Activated CD4-positive, alpha-beta T cell treated with anti-CD3 and anti-CD28 coated beads for 1 hour (primary cell): ENCODE data around the gene JPH4.
A peak's percentile ranks its signal among the peaks of the same experiment; 100 is the strongest.

ENCODE experiments used
- DNase-seq: peaks from one replicate; pipeline ENCODE4 v3.0.0-alpha.2; 2020

Gene JPH4

DNA sequence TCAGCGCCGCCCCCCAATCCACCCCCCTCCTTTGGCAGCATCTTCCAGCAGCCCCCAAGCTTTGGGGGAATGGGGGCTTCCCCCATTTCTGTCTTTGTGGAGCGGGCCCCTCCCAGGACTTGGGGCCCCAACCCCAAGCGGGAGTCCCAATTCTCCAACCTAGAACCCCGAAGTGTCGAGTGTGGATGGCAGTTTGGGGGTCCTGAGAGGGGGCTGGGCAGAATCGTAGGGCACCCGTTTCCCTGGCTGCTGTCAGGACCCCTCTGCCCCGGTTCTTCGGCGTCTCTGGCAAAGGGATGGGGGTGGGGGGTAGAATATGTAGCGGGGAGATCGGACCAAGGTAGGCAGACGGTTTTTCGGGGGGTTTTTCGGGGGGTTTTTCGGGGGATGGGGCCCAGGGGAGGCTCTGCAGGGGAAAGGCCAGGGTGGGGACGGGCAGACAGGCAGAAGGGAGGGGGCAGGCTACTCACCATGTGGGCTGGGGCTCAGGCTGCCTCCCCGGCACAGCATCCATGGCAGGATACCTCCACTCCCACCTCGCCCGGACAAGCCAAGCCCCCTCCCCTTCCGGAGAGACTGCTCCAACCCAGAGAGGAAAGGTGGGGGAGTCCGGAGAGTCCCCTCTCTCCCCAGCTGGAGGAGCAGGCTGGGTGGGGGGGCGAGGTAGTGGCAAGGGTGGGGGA lies 739 bp downstream of the JPH4 start:
- DNase-seq: no peak

DNA sequence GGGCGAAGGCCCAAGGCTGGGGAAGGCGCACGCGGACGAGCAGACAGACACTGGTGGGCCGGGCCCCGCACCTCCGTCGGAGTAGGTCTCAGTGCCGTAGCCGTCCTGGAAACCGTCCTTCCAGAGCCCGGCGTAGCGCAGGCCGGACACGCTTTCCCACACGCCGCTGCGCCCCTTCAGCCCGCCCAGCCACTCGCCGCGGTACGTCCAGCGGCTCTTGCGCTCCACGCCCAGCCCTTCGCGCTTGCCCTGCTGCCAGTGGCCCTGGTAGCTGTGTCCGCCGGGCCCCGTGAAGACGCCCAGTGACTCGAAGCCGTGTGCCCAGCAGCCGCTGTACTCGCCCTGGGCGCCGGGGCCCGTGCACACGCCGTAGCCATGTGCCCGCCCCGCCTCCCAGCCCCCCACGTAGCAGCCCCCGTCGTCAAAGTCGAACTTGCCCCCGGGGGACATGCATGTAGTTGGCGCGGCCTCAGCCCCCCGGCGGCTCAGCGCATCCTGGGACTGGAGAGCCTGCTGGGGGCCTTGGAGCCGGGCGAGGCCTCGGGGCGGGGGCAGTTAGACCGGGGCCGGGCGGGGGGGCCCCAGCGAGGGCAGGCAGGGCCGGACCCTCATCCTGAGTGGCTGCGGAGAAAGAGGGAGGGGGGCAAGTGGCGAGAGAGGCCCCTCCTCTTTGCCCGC lies 1.4 kb downstream of the JPH4 start:
- no peak for DNase-seq

DNA sequence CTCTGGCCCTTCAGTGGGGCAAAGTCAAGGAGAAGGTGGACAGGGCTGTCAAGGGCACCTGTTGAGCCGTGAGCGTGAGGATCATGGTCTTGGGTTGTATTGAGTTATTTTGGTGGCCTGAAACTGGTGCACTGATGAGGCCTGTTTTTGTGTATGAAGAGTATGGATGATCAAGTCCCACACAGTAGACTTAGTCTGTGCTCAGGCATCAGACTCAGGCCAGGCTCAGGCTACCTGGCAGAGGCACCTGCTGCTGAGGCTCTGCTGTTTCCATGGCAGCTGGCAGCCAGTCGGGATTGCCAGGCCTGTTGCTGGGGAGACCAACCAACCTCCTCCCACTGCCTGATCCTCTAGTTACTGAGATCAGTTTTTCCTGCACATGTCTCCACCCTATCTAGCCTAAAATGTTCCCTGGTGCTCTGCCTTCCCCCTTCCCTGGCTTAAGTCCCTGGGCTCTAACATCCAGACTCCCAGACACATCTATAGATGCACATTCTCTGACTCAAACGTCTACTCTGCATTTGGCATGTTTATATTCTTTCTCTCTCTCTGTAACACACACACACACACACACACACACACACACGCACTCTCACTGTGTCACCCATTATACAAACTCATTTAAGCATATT lies 5.1 kb downstream of the JPH4 start:
- DNase-seq: no peak

DNA sequence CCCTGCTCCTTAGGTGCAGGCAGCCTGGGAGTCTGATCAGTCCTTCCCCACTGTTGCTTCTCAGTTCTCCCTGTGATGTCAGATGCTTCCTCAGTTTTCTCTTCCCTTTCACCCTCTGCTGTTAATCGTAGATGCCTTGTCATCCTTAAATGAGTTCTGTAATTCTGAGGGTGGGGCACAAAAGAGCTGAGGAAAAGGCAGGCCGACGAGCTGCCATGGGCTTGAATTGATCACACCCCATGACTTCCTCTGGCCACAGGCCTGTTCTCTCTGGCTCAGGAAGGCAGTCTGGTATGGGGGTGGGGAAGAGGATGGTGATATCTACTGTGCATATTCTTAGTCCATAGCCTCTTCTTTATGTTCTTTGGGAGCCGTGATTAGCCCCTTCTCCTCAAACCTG lies 5.8 kb downstream of the JPH4 start:
- DNase-seq: no peak

DNA sequence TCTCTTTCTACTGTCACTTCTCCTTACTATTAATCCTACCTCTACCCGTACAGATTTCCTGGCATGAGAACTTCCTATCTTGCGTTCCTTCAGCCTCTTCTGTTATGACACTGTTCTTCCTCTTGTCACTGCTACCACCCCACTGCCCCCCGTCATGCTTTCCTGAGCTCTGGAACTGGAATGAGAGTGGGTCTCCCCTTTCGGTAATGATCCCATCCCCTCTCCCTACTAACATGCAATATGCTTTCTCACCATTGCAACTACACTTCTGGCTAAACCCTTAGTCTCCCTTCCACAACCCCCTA lies 6.1 kb downstream of the JPH4 start:
- DNase-seq: no peak

DNA sequence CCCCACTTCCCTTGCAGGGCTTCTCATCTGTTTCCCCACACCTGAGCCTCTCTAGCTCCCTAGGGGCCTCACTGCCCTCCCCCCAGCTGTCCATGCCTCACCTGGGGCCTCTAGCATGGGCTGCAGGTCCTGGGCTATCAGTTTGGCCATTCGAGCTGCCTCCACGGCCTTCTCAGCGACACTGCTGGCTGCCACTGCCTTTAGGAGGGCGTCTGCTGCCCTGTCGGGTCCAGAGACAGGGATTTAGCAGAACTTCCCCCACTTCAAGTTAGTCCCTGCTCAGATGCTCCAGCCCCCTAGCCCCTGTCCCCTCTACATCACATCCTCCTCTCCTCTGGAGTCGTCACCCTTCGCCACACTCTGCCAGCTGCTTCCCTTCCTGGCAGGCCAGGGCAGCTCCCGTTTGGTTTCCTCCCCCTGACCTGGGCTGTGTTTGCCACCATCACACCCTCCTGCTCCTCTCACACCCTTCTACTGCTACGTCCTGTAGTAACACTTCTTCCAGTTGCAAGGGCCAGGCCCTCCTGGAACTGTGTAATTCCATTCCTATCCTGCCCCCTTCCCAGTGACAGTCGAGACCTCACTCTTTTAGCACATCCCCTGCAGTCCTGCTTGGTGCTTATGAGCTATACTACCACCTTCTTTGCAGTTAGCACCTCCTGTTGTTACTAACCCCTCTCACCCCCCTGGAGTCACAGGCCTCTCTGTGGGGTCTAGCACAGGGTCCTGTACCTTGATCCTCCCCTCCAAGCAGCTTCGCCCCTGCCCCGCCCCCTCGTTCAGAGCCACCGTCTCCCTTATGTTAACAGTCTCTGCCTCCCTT lies 6.7 kb downstream of the JPH4 start:
- DNase-seq: no peak

DNA sequence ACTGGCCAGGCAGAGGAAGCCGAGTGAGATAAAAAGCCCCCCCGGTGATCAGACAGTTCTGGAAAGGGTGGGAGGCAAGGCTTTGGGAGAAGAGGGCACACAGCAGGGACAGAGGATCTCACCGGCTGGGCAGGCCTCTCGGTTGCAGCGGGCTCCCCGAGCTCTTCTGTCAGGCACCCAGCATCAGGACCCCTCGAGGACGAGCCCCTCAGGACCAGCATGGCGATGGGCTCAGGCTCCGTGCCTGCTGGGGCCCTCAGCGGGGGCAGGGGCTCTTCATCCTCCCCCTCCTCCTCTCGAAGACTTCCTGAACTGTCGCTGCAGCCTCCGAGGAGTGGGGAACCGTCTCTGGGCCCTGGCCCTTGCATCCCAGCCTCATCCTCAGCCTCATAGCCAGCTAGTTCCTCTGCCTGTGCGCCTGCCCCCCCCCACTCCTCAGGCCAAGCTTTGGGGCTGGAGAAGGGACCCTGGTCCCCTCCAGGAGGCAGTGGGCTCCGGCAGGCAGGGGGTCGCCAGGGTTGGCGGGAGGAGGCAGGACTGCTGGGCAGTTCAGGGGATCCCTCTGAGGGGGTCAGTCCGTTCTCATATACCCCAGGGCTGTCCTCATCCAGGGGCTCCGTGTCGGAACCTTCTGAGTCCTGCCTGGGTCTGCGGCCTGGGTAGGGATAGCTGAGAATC lies 7.6 kb downstream of the JPH4 start:
- DNase-seq: no peak

DNA sequence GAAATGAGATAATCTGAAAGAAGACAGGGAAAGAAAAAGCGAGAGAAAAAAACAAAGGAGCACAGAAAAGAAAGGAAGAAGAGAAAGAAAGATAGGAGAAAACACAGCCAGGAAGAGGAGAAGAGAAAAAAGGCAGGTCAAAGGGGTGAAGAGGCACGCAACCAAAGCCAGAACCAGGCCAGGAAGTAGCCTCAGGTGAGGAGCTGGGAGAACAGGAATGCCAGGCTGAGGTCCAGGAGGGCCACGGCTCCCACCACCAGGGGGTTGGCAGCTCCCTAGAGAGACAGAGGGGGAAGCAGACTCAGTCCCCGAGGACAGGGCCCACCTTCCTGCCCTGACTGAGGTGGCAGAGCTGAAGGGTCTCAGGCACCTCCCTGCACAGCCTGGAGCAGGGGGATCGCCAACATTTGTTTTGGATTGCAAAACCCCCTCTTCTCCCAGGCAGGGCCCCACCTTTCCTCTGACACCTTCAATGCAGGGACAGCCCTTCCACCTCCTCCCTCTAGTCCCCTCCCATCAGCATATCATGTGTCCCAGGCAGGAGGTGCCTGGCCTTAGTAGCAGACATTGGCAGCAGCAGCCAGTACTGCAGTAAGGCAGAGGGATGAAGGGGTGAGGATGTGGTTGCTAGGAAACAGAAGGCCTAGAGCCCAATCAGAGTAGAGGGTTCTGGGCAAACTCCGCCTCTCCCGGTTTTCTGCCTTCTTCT lies 9.0 kb downstream of the JPH4 start:
- DNase-seq: no peak

DNA sequence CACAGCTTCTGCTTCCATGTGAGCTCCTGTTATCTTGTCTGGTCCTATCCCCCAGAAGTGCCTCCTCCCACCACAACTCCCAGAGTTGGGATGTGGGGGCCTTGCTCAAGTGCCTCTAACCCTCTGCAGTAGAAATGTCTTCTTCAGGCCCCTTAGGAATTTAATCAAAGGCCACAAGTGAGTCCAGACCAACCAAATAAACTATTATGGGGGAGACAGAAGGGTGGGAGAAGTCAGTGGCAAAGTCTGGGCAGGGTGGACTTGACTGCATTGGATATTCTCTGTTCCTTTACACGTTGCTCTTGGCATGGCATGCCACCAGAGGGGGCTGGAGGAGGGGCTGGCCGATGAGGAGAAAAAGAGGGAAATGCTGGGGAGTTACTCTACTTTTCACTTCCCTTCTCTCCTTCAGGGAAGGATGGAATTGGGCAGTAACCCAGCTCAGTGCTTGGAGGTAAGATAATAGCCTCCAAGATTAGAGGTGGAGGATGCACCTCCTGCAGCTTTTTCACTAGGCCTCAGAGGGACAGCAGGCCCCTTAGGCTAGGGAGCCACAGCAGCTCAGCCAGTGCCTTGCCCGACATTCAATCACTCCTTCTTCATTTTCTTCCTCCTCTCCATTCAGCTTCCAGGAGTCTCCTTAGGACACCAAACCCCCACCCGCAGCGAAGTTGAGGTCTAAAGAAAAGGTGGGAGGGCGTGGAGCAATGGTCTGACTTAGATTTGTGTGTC lies 9.8 kb downstream of the JPH4 start:
- DNase-seq: no peak

DNA sequence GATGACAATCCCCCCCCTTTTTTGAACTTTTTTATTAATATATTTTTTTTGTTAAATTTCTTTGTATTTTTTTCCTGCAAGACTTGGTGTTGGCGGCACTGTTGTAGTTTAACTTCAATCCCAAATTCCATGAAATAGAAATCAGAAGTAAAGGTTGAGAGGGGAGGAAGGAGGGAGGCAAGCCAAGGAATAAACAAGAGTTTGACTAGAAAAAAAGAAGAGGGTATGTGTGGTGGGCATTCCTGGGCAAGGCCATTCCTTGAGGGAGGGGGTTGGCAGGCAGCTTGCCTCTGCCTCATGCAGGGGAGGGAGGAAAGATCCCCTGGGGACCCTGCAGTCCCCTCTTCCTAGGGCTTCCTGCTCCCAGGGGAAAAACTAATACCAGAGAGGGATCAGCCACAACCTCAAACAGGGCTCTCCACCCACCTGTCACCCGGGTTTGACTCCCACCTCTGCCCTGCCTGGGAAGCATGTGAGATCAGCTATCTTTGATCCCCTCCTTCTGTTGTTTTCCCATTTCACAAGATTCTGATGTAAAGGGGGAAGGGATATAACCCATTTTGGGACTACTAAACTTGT lies 10.5 kb downstream of the JPH4 start:
- DNase-seq: no peak

DNA sequence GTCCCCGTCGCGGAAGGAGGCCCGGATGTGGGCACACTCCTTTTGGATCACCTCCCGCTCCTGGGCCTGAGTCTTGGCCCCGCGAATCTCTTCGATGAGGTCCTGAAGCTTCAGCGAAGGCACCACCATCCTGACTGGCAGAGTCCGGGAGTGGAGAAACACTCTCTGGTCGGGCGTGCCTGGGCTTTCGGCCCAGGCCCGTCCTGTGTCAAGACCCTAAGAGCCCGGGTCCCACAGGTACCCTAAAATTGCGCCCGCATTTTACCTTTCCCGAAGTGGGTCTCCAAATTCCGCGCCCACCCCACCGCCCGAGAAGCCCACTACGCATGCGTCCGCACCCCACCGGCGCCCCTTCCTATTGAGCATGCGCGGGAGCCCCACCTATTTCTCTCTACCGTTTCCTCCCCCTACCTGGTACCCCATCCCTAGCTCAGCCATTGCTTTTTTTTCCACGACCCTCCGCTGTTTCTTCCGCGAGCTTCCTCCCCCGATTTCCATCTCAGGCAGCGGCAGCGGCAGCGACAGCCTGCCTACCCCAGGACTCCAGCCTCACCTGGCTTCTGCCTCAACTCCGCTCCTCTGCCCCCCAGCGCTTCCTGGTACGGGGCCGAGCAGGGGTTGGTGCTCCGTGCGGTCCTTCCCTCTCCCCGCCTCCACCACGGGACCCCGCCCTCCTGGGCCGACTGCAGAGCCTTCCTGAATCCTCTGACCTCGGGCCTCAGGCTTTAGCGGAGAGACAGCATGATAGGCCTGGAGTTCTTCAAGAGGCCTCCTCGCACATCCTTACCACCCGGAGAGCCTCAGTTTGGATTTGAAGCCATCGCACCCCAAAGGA lies 11.2 kb downstream of the JPH4 start, which contains the start of gene AP1G2:
Gene AP1G2 (minus strand): TSS at position 606 of the 835 bp plus-strand sequence. CDS start 477 bp downstream, at position 129.
- DNase-seq: peak; percentile 71

DNA sequence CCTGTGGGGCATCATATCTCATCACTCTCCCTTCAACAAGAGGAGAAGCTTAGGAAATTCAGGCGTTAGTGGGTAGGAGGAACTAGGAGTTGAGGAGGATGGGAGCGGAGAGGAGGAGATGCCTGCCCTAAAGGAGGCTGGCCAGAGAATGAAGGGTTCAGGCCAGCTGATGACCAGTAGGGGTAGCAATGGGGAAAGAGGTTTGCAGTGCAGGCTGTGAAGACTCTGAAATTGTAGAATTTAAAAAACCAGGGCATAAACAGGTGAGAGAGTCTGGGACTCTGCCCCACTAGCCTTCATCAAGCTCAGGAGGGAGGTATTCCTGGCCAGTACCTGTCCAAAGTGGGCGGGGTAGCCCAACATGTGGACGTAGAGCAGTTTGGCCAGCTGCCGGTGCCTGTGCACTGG lies 11.8 kb downstream of the JPH4 start:
- DNase-seq: no peak

DNA sequence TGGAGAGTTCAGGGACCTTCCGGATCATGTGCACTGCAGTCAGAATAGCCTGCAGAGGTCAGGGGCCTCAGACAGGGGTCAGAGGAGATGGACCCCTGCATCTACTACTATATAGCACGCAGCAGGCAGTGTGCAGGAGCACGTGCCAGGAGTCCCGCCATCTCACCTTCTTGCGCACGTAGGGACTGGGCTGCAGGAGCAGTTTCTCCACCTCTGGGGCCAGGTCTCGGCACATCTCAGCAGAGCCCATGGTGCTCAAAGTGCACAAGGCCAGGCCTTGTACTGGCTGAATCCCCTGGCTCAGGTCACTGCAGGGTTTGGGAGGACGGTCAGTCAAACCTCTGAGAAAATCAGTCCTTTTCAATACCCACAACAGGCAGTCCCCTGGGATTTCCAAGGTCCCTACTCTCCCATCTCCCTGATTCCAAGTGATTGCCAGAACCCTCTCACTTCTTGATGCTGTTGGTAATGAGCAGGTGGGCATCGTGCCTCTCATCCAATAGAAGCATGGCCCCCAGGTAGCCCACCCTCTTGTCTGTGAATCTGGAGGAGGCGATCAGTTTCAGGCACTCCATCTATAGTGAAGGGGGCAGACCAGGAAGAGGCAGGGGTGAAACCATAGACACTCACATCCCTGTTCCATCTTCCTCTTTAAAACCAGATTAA lies 12.3 kb downstream of the JPH4 start:
- DNase-seq: no peak

DNA sequence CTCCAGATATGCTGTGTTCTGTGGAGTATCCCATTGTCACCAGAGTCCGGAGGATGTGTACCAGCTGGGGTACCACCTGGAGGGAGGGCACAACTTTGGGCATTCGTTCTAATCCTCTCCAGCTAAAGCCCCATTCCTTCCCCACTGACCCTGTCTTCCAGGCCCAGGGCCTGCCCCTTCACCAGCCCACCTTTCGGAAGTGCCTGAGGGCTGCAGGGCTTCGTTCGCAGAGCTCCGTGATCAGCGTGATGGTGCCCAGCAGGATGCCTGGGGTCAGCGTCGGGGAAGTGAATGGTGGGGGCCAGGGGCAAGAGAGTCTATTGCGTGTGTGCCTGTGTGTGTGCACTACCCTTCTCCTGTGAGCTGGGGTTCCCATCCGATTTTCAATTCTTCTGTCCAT lies 13.0 kb downstream of the JPH4 start:
- no peak for DNase-seq

DNA sequence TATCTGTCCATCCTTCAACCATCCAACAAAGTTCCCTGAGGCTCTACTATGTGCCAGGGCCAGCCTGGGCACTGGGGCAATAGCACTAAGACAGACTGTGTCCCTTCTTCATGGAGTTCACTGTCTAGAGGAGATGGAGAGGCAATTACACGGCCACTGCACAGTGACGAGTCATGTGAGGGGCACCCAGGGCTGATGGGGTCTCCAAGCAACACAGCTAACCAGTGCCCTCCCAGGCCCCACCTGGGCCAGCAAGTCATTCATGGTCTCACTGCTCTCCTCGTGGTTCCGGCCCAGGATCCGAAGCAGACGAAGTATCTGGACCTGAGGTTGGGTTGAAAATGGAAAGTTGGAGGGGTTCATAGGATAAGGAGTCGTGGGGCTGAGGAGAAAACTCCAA lies 13.7 kb downstream of the JPH4 start:
- no peak for DNase-seq

DNA sequence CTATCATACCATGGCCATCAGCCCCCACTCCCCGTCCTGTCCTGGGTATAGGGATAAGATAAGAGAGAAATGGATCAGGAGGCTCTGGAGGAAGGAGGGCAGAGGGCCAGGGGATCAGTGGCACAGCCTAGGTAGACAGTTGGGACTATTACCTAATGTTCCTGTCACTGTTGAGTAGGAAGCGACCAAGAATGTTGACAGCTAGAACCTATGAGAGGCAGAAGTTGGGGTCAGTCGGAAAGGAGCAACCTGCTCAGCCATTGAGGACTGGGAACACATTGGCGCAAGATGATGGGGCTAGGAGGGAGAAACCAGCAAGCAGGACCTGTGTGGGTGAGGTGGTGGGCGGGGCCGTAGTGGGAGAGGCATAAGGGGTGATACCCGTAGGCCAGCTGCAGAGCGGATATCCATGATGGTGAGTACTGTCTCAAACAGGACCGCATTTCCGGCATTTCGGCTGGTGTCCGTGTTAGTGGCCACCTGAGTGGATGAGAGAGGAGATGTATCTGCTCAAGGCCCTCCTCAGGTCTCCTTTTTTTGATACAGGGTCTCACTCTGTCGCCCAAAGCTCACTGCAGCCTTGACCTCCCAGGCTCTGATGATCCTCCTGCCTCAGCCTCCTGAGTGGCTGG lies 14.3 kb downstream of the JPH4 start:
- no peak for DNase-seq

DNA sequence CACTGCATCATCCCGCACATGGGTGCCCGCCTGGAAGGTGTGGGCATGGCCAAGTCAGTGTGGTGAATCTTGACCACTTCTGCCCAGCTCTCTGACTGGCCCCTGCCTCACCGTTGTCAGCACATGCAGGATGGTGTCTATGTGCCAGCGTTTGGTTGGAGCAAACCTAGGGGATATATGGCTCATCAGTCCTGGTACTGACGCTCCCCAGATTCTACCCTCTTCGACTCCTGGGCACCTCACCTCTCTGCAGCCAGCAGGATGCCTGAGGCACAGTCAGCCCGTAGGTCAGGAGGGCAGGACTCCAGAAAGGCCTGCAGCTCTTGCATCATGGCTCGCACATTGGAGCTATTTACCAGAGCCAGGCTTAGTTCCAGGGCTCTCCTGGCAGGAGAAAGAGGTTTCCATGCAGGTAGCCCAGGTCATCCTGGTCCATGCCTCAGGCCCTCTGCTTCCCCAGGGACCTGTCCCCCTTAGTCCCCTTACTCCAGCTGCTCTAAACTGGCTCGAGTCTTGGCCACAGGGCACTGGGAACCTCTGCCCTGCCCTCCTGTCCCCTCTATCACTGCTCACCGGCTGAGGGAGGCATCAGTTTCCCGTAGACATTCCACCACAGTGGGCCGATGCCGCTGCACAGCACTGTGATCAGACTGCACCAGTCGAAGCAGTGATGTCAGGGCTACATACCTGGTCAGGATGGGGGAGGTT lies 15.0 kb downstream of the JPH4 start:
- DNase-seq: no peak

DNA sequence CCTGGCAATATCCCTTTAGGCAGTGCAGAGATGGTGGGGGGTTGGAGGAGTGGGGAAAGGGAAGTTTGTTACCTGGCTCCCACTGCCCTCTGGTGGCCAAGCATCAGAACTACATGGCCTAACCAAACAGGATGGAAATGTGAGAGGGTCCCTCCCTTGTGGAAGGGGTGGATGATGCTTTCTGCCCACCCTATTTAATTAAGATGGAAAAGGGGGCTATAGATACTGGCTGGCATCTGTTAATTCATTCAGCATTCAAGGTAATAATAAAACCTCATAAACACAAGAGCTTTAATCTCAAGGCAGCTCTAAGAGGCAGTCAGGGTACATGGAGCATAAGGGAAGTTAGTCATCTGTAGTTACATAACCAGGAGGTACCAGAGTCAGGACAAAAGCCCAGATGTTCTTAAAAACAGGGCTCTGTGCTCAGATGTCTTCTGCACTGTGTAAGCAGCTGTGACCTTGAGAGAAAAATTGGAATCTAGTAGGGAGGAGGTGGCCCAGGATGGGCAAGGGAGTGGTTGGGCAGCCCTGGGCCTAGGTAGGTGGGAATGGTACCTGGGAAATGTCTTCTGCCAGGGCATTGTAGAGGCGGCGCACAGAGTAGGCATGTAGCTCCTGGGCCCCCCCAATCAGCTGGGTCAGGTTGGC lies 15.6 kb downstream of the JPH4 start:
- DNase-seq: peak; percentile 38
